ENCODE measurements around the gene TLCD4. TPM values are rescaled to one million over a fixed set of nuclear protein-coding genes. Genes with fewer than 3 reads are reported as not detected.

The TLCD4 gene
- total RNA-seq, 4 donors from 2014 or later = 15.3 to 19.5 (median 17.8) TPM

GRCh38 chr1:95126366-95126765 is 9.2 kb downstream of the TLCD4 start:
- Histone ChIP-seq H3K4me3 (no peak overlapping the region), H3K4me1 (no peaks in the 10 kb centered on the region), H3K9me3 (no peaks in the 10 kb centered on the region), H3K27ac (no peak overlapping the region), H3K36me3 (peaks cover 0 to 4% of the 10 kb centered on the region in 2 donors), H3K27me3 (no peaks in the 10 kb centered on the region)
- TF ChIP-seq POLR2AphosphoS5 (IDR thresholded peaks at IDR 0.05) (no peak), EP300 (IDR thresholded peaks at IDR 0.05) (no peak), POLR2A (IDR thresholded peaks at IDR 0.05) (no peak), CTCF (IDR thresholded peaks at IDR 0.05) (no peak)
- 82 to 89% methylated on average over 3 of the region's 3 CpGs for WGBS, 2 donors (ENCODE audit: low coverage in 1 of 2)
- ATAC-seq = no peak

- 96 to 100% methylated on average over 1 to 4 of the region's 4 CpGs for WGBS, 2 donors (ENCODE audit: low coverage in 1 of 2)
- H3K27ac ChIP-seq = no peak overlapping the region
- TF ChIP-seq POLR2AphosphoS5 (IDR thresholded peaks at IDR 0.05) (no peak), EP300 (IDR thresholded peaks at IDR 0.05) (no peak), CTCF (IDR thresholded peaks at IDR 0.05) (no peak), POLR2A (IDR thresholded peaks at IDR 0.05) (no peak)
Observed at GRCh38 chr1:95126846-95127245, 9.7 kb downstream of the TLCD4 start.

GRCh38 chr1:95127380-95127779 is 10.2 kb downstream of the TLCD4 start:
- H3K4me1 ChIP-seq = no peaks in the 10 kb centered on the region
- 86% methylated on average over 1 of the region's 1 CpG; no CpG with 5 or more reads in 1 of the 2 donors for WGBS, 2 donors (ENCODE audit: low coverage in 1 of 2)
- ATAC-seq = no peak
- H3K27ac ChIP-seq = no peak overlapping the region
- no peak for TF ChIP-seq POLR2A (IDR thresholded peaks at IDR 0.05)
- no peak for TF ChIP-seq CTCF (IDR thresholded peaks at IDR 0.05)
- TF ChIP-seq POLR2AphosphoS5 (IDR thresholded peaks at IDR 0.05) = no peak
- no peak for TF ChIP-seq EP300 (IDR thresholded peaks at IDR 0.05)
- no peaks in the 10 kb centered on the region for H3K9me3 ChIP-seq
- no peak overlapping the region for H3K4me3 ChIP-seq
- H3K27me3 ChIP-seq = no peaks in the 10 kb centered on the region
- no peaks in the 10 kb centered on the region for H3K36me3 ChIP-seq

More at GRCh38 chr1:95126846-95127245, 9.7 kb downstream of the TLCD4 start:
- Histone ChIP-seq H3K4me3 (no peak overlapping the region), H3K27me3 (no peaks in the 10 kb centered on the region), H3K36me3 (peaks cover 0 to 3% of the 10 kb centered on the region in 2 donors), H3K9me3 (no peaks in the 10 kb centered on the region), H3K4me1 (no peaks in the 10 kb centered on the region)
- no peak for ATAC-seq

GRCh38 chr1:95132762-95133161 is 15.6 kb downstream of the TLCD4 start:
- H3K27me3 ChIP-seq = no peaks in the 10 kb centered on the region
- WGBS, 2 donors (ENCODE audit: low coverage in 1 of 2) = 80 to 100% methylated on average over 1 of the region's 1 CpG
- H3K27ac ChIP-seq = no peak overlapping the region
- H3K4me3 ChIP-seq = no peak overlapping the region
- TF ChIP-seq POLR2AphosphoS5 (IDR thresholded peaks at IDR 0.05) = no peak
- no peak for TF ChIP-seq POLR2A (IDR thresholded peaks at IDR 0.05)
- TF ChIP-seq EP300 (IDR thresholded peaks at IDR 0.05) = no peak
- no peak for ATAC-seq
- H3K4me1 ChIP-seq = no peaks in the 10 kb centered on the region
- no peaks in the 10 kb centered on the region for H3K9me3 ChIP-seq
- no peaks in the 10 kb centered on the region for H3K36me3 ChIP-seq

GRCh38 chr1:95133687-95134086 is 16.5 kb downstream of the TLCD4 start:
- H3K4me3 ChIP-seq = no peak overlapping the region
- no peaks in the 10 kb centered on the region for H3K9me3 ChIP-seq
- peaks cover 0 to 3% of the 10 kb centered on the region in 2 donors for H3K36me3 ChIP-seq
- no peak overlapping the region for H3K27ac ChIP-seq
- ATAC-seq = no peak
- TF ChIP-seq CTCF (IDR thresholded peaks at IDR 0.05) (no peak), POLR2A (IDR thresholded peaks at IDR 0.05) (no peak), EP300 (IDR thresholded peaks at IDR 0.05) (no peak), POLR2AphosphoS5 (IDR thresholded peaks at IDR 0.05) (no peak)
- H3K4me1 ChIP-seq = no peaks in the 10 kb centered on the region
- no peaks in the 10 kb centered on the region for H3K27me3 ChIP-seq
